K562 (cell line): ENCODE results near the gene FBXO46. TPM values are rescaled to one million over a fixed set of nuclear protein-coding genes. Genes with fewer than 3 reads are reported as not detected.

Experiments
- CHD2 ChIP-seq: IDR thresholded peaks from 2 replicates; pipeline ENCODE4 v1.6.1; 2011; ENCODE audit warnings: low read depth, low read length
- ETV6 ChIP-seq, 3 experiments: fragments of 150-350 bp in 1 of 3; sonication (generic) in 1 of 3; formaldehyde crosslinking in 1 of 3; IDR thresholded peaks; 2 replicates each; pipeline versions ENCODE4 v1.6.1 to v1.8.0; 2014 to 2022; ENCODE audit warnings: borderline replicate concordance in 2 of 3, low read depth in 2 of 3, antibody characterized with exemption in 1 of 3, low read length in 1 of 3, mild to moderate bottlenecking in 1 of 3, missing genetic modification reagents in 1 of 3
- HLTF ChIP-seq: fragments of 450-650 bp; IDR thresholded peaks from 2 replicates; pipeline ENCODE4 v1.6.1; 2016
- KHSRP ChIP-seq: fragments of 450-650 bp; IDR thresholded peaks from 2 replicates; pipeline ENCODE4 v1.6.1; 2017
- LARP7 ChIP-seq: fragments of 450-650 bp; IDR thresholded peaks from 2 replicates; pipeline ENCODE4 v1.6.1; 2016
- NBN ChIP-seq: fragments of 450-650 bp; IDR thresholded peaks from 2 replicates; pipeline ENCODE4 v1.6.1; 2016; ENCODE audit warnings: low read depth, mild to moderate bottlenecking
- NR2F6 ChIP-seq: fragments of 450-650 bp; formaldehyde crosslinking; IDR thresholded peaks from 2 replicates; pipeline ENCODE4 v1.4.0; 2020; ENCODE audit warnings: mild to moderate bottlenecking
- PHB2 ChIP-seq: fragments of 450-650 bp; IDR thresholded peaks from 2 replicates; pipeline ENCODE4 v1.6.1; 2017; ENCODE audit warnings: low read depth
- RNF2 ChIP-seq: sonication (generic); IDR thresholded peaks from 2 replicates; pipeline ENCODE4 v1.6.1; 2016
- SIN3A ChIP-seq, 2 experiments: fragments of 150-350 bp in 1 of 2; IDR thresholded peaks; 2 replicates each; pipeline ENCODE4 v1.6.1; 2011 to 2016; ENCODE audit warnings: borderline replicate concordance in 2 of 2, low read depth in 2 of 2, low read length in 2 of 2, mild to moderate bottlenecking in 2 of 2, moderate library complexity in 2 of 2; ENCODE audit not compliant: control insufficient read depth in 1 of 2
- SMARCA4 ChIP-seq: fragments of 450-650 bp; IDR thresholded peaks from 2 replicates; pipeline ENCODE4 v1.6.1; 2016
- polyA plus RNA-seq, 8 experiments: library from polyadenylated mRNA; depleted of rRNA in 4 of 8; stranded (reverse) in 5 of 8; unstranded in 3 of 8; fragments of >200 nt; fragmentation: Nextera tagmentation in 2 of 8; fragmentation: Illumina TruSeq in 1 of 8; extraction: Ambion mirVana in 2 of 8; extraction: Trizol in 1 of 8; gene quantifications; 2 replicates each; pipeline versions ENCODE4 v1.2.1 to v1.2.3, GENCODE V29; 2011 to 2014; ENCODE audit warnings: inconsistent platforms in 1 of 8, missing spikeins in 1 of 8
- total RNA-seq, 7 experiments: library from RNA; depleted of rRNA in 6 of 7; stranded (reverse); fragments of >200 nt in 6 of 7; fragmentation: Illumina TruSeq in 2 of 7; extraction: Trizol in 2 of 7; gene quantifications; 2 replicates each; pipeline versions ENCODE4 v1.2.1 to v1.2.3, GENCODE V29; 2011 to 2021; ENCODE audit warnings: low replicate concordance in 1 of 7
- TF ChIP-seq, protein P1 (sequence below), 2 experiments: fragments of 450-650 bp; conservative IDR thresholded peaks; 2 replicates each; pipeline ENCODE4 v1.6.1; 2017; ENCODE audit warnings: mild to moderate bottlenecking in 2 of 2, moderate library complexity in 2 of 2
- TF ChIP-seq, protein P2 (sequence below): sonication (generic); formaldehyde crosslinking; IDR thresholded peaks from 2 replicates; pipeline ENCODE4 v1.8.0; 2023; ENCODE audit warnings: mild to moderate bottlenecking, missing genetic modification reagents
- TF ChIP-seq, protein P3 (sequence below): fragments of 450-650 bp; formaldehyde crosslinking; IDR thresholded peaks from 2 replicates; pipeline ENCODE4 v1.4.0; 2022; ENCODE audit warnings: missing genetic modification characterization
- TF ChIP-seq, protein P4 (sequence below), 2 experiments: fragments of 450-650 bp; IDR thresholded peaks; 2 replicates each; pipeline ENCODE4 v1.6.1; 2018; ENCODE audit warnings: mild to moderate bottlenecking in 2 of 2, low read depth in 1 of 2; ENCODE audit not compliant: partially characterized antibody in 2 of 2
- TF ChIP-seq, protein P5 (sequence below): sonication (generic); formaldehyde crosslinking; IDR thresholded peaks from 2 replicates; pipeline ENCODE4 v1.9.0; 2022; ENCODE audit warnings: mild to moderate bottlenecking, missing genetic modification reagents

The FBXO46 gene
- total and polyA plus RNA-seq, 9 of the 15 experiments (the other 6 are each of a cell fraction or from before 2014, with no cell fraction given): 1.5 to 36.1 (median 7.3) TPM

DNA sequence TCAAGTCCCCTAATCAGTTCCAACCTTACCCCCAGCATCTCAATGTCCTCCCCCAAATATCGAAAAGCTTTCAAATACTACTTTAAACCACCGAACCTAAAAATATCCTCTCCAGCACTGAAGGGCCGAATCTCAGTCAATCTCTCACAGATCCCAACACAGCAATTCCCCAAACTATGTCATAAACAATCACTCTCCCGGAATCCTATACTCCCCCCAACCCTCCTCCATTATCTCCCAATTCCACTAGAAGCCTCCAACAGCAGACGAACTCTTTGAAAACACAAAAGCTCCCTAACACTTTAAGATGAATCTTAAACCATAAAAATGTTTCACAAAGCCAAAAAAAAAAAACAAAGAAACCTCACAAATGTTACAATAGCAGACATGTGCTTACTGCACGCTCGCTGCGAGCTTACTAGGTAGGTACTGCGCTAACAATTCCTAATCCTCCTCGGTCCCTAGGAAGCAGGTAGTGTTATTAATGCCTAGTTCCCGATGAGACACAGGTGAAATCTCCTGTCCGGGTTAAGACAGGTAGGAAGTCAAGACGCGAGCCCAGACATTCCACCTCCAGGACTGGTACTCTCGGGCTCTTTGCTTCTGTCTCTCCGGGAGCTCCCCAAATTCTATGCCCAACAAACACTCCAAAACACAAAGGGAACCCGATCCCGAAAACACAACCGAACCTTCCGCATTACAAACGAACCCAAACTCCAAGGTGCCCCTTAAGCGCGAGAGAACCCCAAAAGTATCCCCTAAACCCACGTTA lies 14.2 kb downstream of the FBXO46 start (continued):
- TF ChIP-seq, protein P1, sequence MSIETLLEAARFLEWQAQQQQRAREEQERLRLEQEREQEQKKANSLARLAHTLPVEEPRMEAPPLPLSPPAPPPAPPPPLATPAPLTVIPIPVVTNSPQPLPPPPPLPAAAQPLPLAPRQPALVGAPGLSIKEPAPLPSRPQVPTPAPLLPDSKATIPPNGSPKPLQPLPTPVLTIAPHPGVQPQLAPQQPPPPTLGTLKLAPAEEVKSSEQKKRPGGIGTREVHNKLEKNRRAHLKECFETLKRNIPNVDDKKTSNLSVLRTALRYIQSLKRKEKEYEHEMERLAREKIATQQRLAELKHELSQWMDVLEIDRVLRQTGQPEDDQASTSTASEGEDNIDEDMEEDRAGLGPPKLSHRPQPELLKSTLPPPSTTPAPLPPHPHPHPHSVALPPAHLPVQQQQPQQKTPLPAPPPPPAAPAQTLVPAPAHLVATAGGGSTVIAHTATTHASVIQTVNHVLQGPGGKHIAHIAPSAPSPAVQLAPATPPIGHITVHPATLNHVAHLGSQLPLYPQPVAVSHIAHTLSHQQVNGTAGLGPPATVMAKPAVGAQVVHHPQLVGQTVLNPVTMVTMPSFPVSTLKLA (conservative IDR thresholded peaks at IDR 0.05): 0 out of 4 replicates have a peak, but pooled peaks of 1 of the 2 experiments have one; percentile 32
- TF ChIP-seq LARP7: 0 out of 2 replicates have a peak, but pooled peaks have one; percentile 47
- peak in 1 of 2 experiments; percentile 57; a peak in 1 of 4 replicates for TF ChIP-seq SIN3A (IDR thresholded peaks at IDR 0.05; ENCODE audit: borderline replicate concordance in 2 of 2, control insufficient read depth in 1 of 2, low read depth in 2 of 2, low read length in 2 of 2)
- TF ChIP-seq, protein P2, sequence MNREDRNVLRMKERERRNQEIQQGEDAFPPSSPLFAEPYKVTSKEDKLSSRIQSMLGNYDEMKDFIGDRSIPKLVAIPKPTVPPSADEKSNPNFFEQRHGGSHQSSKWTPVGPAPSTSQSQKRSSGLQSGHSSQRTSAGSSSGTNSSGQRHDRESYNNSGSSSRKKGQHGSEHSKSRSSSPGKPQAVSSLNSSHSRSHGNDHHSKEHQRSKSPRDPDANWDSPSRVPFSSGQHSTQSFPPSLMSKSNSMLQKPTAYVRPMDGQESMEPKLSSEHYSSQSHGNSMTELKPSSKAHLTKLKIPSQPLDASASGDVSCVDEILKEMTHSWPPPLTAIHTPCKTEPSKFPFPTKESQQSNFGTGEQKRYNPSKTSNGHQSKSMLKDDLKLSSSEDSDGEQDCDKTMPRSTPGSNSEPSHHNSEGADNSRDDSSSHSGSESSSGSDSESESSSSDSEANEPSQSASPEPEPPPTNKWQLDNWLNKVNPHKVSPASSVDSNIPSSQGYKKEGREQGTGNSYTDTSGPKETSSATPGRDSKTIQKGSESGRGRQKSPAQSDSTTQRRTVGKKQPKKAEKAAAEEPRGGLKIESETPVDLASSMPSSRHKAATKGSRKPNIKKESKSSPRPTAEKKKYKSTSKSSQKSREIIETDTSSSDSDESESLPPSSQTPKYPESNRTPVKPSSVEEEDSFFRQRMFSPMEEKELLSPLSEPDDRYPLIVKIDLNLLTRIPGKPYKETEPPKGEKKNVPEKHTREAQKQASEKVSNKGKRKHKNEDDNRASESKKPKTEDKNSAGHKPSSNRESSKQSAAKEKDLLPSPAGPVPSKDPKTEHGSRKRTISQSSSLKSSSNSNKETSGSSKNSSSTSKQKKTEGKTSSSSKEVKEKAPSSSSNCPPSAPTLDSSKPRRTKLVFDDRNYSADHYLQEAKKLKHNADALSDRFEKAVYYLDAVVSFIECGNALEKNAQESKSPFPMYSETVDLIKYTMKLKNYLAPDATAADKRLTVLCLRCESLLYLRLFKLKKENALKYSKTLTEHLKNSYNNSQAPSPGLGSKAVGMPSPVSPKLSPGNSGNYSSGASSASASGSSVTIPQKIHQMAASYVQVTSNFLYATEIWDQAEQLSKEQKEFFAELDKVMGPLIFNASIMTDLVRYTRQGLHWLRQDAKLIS: no peak
- TF ChIP-seq KHSRP: peak; percentile 48; the same call in 1 of the 2 replicates
- TF ChIP-seq SMARCA4: peak; percentile 33
- TF ChIP-seq, protein P3, sequence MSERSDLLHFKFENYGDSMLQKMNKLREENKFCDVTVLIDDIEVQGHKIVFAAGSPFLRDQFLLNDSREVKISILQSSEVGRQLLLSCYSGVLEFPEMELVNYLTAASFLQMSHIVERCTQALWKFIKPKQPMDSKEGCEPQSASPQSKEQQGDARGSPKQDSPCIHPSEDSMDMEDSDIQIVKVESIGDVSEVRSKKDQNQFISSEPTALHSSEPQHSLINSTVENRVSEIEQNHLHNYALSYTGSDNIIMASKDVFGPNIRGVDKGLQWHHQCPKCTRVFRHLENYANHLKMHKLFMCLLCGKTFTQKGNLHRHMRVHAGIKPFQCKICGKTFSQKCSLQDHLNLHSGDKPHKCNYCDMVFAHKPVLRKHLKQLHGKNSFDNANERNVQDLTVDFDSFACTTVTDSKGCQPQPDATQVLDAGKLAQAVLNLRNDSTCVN (CRISPR knock-in tag): peak; percentile 27; the same call in 1 of the 2 replicates
- peak; percentile 13; the same call in 1 of the 2 replicates for TF ChIP-seq HLTF
- TF ChIP-seq, protein P4, sequence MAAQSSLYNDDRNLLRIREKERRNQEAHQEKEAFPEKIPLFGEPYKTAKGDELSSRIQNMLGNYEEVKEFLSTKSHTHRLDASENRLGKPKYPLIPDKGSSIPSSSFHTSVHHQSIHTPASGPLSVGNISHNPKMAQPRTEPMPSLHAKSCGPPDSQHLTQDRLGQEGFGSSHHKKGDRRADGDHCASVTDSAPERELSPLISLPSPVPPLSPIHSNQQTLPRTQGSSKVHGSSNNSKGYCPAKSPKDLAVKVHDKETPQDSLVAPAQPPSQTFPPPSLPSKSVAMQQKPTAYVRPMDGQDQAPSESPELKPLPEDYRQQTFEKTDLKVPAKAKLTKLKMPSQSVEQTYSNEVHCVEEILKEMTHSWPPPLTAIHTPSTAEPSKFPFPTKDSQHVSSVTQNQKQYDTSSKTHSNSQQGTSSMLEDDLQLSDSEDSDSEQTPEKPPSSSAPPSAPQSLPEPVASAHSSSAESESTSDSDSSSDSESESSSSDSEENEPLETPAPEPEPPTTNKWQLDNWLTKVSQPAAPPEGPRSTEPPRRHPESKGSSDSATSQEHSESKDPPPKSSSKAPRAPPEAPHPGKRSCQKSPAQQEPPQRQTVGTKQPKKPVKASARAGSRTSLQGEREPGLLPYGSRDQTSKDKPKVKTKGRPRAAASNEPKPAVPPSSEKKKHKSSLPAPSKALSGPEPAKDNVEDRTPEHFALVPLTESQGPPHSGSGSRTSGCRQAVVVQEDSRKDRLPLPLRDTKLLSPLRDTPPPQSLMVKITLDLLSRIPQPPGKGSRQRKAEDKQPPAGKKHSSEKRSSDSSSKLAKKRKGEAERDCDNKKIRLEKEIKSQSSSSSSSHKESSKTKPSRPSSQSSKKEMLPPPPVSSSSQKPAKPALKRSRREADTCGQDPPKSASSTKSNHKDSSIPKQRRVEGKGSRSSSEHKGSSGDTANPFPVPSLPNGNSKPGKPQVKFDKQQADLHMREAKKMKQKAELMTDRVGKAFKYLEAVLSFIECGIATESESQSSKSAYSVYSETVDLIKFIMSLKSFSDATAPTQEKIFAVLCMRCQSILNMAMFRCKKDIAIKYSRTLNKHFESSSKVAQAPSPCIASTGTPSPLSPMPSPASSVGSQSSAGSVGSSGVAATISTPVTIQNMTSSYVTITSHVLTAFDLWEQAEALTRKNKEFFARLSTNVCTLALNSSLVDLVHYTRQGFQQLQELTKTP (IDR thresholded peaks at IDR 0.05; ENCODE audit: low read depth in 1 of 2, partially characterized antibody in 2 of 2): peak in 1 of 2 experiments; percentile 27
- TF ChIP-seq, protein P5, sequence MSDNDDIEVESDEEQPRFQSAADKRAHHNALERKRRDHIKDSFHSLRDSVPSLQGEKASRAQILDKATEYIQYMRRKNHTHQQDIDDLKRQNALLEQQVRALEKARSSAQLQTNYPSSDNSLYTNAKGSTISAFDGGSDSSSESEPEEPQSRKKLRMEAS (CRISPR knock-in tag): no peak
- no peak for TF ChIP-seq ETV6 (IDR thresholded peaks at IDR 0.05; ENCODE audit: borderline replicate concordance in 1 of 2, low read depth in 2 of 2, low read length in 1 of 2)
- TF ChIP-seq ETV6 (CRISPR knock-in tag; IDR thresholded peaks at IDR 0.05; ENCODE audit: borderline replicate concordance): no peak
- no peak for TF ChIP-seq CHD2
- no peak for TF ChIP-seq RNF2
- peak; percentile 22; the same call in 1 of the 2 replicates for TF ChIP-seq NBN
- 0 out of 2 replicates have a peak, but pooled peaks have one; percentile 12 for TF ChIP-seq PHB2
- no peak for TF ChIP-seq NR2F6
